ENCODE data around the gene RNU6-1. TPM values are rescaled to one million over a fixed set of nuclear protein-coding genes. Genes with fewer than 3 reads are reported as not detected.

RNU6-1 gene
- total and polyA plus RNA-seq, 9 donors, result not detected

DNA sequence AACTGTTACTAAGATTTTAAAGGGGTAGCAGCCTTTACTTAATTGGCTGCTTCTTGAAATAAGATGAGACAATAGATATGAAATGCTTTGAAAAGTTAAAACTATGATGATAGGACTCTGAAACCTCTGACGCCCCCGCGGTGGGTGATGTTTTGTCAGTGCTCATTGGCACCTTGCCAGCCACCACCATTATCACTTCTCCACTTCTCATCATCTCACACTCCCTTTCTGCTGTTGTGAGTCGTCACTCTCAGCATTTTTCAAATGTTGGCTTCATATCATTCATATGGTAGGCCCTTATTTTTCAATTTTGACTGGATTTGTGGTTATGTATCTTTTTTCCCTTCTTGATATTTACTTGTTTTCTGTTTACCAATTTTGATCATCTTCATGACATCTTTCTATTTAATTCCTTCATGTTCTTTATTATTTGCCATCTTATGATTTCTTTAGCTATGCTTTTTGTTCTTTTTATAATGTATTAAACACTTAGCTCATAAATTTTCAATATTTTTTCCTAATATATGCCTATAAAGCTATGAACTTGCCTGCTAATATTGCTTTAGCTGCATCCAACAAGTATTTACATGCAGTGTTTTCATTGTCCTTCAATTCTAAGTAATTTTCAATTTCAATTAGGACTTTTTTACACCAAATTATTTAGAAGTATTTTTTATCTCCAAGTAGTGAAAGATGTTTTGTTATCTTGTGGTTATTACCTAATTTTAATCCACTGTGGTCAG lies 44.8 kb downstream of the RNU6-1 start:
- Histone ChIP-seq H3K4me1 (ENCODE audit: insufficient read depth) (no peaks in the 10 kb centered on the region), H3K4me3 (no peak overlapping the region), H3K27me3 (no peaks in the 10 kb centered on the region), H3K9me3 (no peaks in the 10 kb centered on the region), H3K36me3 (no peaks in the 10 kb centered on the region), H3K27ac (no peak overlapping the region)
- intact Hi-C loops (cut with DNase I), result loop anchor here in 1 of 4 donors (5.0 kb wide), 1 partner anchor 73 kb away; no protein-coding TSS in a partner anchor
- WGBS, 3 donors, result 84 to 93% (median 86%) methylated on average over 4 of the region's 4 CpGs
- TF ChIP-seq POLR2A (IDR thresholded peaks at IDR 0.05) (no peak), EP300 (IDR thresholded peaks at IDR 0.05) (no peak)
- TF ChIP-seq, protein P1, sequence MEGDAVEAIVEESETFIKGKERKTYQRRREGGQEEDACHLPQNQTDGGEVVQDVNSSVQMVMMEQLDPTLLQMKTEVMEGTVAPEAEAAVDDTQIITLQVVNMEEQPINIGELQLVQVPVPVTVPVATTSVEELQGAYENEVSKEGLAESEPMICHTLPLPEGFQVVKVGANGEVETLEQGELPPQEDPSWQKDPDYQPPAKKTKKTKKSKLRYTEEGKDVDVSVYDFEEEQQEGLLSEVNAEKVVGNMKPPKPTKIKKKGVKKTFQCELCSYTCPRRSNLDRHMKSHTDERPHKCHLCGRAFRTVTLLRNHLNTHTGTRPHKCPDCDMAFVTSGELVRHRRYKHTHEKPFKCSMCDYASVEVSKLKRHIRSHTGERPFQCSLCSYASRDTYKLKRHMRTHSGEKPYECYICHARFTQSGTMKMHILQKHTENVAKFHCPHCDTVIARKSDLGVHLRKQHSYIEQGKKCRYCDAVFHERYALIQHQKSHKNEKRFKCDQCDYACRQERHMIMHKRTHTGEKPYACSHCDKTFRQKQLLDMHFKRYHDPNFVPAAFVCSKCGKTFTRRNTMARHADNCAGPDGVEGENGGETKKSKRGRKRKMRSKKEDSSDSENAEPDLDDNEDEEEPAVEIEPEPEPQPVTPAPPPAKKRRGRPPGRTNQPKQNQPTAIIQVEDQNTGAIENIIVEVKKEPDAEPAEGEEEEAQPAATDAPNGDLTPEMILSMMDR (IDR thresholded peaks at IDR 0.05), result no peak
- no peak for DNase-seq

DNA sequence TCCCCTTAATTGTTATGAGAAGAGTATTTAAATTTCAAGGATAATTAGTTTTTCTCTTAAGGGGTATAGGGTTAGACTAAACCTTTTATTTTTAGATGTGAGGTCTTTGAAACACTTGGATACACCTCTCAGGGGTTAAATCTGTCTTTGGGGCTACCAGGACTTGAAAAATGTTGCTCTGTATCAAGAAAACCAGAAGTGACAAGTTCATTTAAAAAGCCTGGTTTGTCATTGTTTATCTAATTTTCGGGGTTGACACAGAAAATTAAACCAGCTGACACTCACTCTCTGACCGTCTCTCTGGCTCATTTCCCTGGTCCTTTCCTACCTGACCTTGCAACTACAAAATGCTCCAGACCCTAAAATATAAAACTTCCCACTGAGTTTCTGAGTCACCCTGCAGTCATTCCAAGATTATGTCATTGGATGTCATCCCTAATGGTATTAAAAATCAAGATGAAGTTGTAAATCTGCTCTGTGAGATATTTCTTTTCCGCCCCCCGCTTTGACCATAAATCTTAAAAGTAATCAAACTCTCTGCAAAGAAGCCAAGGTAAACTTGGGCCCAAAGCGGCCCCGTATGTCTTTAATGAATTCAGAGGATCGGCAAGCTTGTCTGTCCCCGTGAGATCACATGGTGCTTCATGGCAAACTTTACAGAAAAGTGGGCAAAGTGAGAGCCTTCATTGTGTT lies 47.4 kb downstream of the RNU6-1 start:
- Histone ChIP-seq H3K9me3 (no peaks in the 10 kb centered on the region), H3K27me3 (no peaks in the 10 kb centered on the region), H3K36me3 (no peaks in the 10 kb centered on the region), H3K27ac (no peak overlapping the region), H3K4me1 (ENCODE audit: insufficient read depth) (no peaks in the 10 kb centered on the region), H3K4me3 (no peak overlapping the region)
- DNase-seq, result no peak
- 66 to 81% (median 72%) methylated on average over 8 of the region's 8 CpGs for WGBS, 3 donors
- no peak for TF ChIP-seq POLR2A (IDR thresholded peaks at IDR 0.05)
- TF ChIP-seq, protein P1 (IDR thresholded peaks at IDR 0.05), result no peak
- no peak for TF ChIP-seq EP300 (IDR thresholded peaks at IDR 0.05)
- intact Hi-C loops (cut with DNase I), result loop anchor here in 1 of 4 donors (5.0 kb wide), 1 partner anchor 70 kb away; no protein-coding TSS in a partner anchor

DNA sequence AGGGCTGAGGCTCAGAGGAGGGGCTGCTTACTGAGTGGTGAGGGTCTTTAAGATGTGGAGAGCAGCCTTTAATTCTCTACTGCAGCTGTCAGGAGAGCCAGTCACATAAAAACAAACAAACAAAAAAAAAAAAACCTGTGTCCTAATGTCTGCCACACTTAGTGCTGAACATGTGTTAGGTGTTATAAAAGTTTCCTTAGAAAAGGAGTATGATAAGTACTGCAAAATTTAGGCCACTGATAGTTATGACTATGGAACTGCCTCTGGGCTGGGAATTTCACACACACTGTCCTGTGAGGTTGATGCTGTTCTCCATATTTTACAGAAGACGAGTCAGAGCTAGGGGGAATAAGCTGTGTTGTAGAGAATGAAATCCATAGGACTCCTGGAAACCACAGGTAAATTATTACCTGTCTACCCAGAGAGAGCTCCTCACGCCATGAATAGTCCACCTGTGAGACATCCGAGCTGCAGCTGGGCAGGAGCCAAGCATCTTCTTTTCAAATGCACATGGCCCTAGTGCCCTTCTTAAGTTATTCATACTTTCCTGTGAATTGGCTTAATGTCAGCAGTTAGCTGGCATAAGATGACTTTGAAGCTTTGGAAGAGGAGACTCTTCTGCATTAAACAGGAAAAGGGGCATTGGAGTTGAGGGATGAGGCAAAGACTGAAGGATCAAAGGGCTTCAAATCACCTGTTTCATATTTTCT lies 49.1 kb downstream of the RNU6-1 start:
- no peak for TF ChIP-seq EP300 (IDR thresholded peaks at IDR 0.05)
- TF ChIP-seq, protein P1 (IDR thresholded peaks at IDR 0.05), result no peak
- TF ChIP-seq POLR2A (IDR thresholded peaks at IDR 0.05), result no peak
- no peaks in the 10 kb centered on the region for H3K27me3 ChIP-seq
- WGBS, 3 donors, result 95 to 97% (median 96%) methylated on average over 3 of the region's 3 CpGs
- H3K9me3 ChIP-seq, result no peaks in the 10 kb centered on the region
- H3K4me1 ChIP-seq (ENCODE audit: insufficient read depth), result no peaks in the 10 kb centered on the region
- DNase-seq, result no peak
- intact Hi-C loops (cut with DNase I), result loop anchor here in 1 of 4 donors (5.0 kb wide), 1 partner anchor 68 kb away; no protein-coding TSS in a partner anchor
- H3K36me3 ChIP-seq, result no peaks in the 10 kb centered on the region
- no peak overlapping the region for H3K4me3 ChIP-seq
- H3K27ac ChIP-seq, result no peak overlapping the region

Small RNA genes within 50 kb of the gene (small RNA-seq; reads per million reads assigned to genes)
- gene RNU6-1, result not detected

Other genes starting within 250 kb of the RNU6-1 start
- gene SKOR1, start 14.5 kb downstream of the RNU6-1 start, total RNA-seq, result 1 to 10 TPM in 2 of 7 donors, under 1 TPM in 5; 0.34 to 1.2 (median 0.92) TPM
- gene SKOR1, start 14.5 kb downstream of the RNU6-1 start, polyA plus RNA-seq, result under 1 TPM; 0.05 to 0.67 TPM
- gene PIAS1, start 214.3 kb upstream of the RNU6-1 start, total RNA-seq, result 10 to 100 TPM; 39.8 to 75.4 (median 53.6) TPM
- 10 to 100 TPM; 18.6 to 43.7 TPM for gene PIAS1, start 214.3 kb upstream of the RNU6-1 start, polyA plus RNA-seq

Data from ovary (tissue), 9 donors.